Endothelial cell of umbilical vein (primary cell): ENCODE measurements around the gene FUT7. TPM values are rescaled to one million over a fixed set of nuclear protein-coding genes. Genes with fewer than 3 reads are reported as not detected.

Experiments
- BruUV-seq: library from RNA; stranded (reverse); fragments of 400-500 nt; replicated peaks from 2 replicates; lab custom pipeline; 2021; lab: Mats Ljungman, UMichigan
- CTCF ChIA-PET: fragments of 300-600, 350-600 bp; sonication (Branson Sonifier 250); formaldehyde crosslinking; loops from one replicate; lab custom pipeline; 2021; ENCODE audit warnings: antibody characterized with exemption, inconsistent platforms; lab: Charles Lee
- POLR2A ChIA-PET: fragments of 300-600, 350-600 bp; sonication (Branson Sonifier 250); formaldehyde crosslinking; loops from one replicate; lab custom pipeline; 2021; ENCODE audit warnings: antibody characterized with exemption, inconsistent platforms; lab: Charles Lee
- DNase-seq: peaks from one replicate; pipeline ENCODE4 v3.0.0-alpha.2; 2011; ENCODE audit warnings: low read depth, low spot score
- FAIRE-seq: peaks from 2 replicates; lab custom pipeline; 2011; peaks lifted over from hg19 to GRCh38; lab: Jason Lieb, UNC
- H2AFZ ChIP-seq: 2 replicates; pipeline ENCODE4 v1.6.0; 2012; ENCODE audit warnings: low read depth, low read length, control low read depth, inconsistent platforms
- H3K27ac ChIP-seq: 2 replicates; pipeline ENCODE4 v1.5.1; 2011; ENCODE audit warnings: low read depth, mild to moderate bottlenecking, control low read depth, low read length, moderate library complexity; ENCODE audit not compliant: insufficient read depth
- H3K27me3 ChIP-seq, 2 experiments: 2 replicates each; pipeline versions ENCODE4 v1.6.0 to v1.6.1; 2011; ENCODE audit warnings: low read length in 2 of 2, mixed read lengths in 1 of 2; ENCODE audit not compliant: control insufficient read depth in 2 of 2, insufficient read depth in 2 of 2
- H3K36me3 ChIP-seq, 2 experiments: 2 replicates in 1 of 2; 3 replicates in 1 of 2; pipeline ENCODE4 v1.5.1; 2011; ENCODE audit warnings: low read length in 2 of 2, mild to moderate bottlenecking in 1 of 2, moderate library complexity in 1 of 2; ENCODE audit not compliant: control insufficient read depth in 2 of 2, insufficient read depth in 2 of 2; ENCODE audit errors: extremely low read depth in 1 of 2
- H3K4me1 ChIP-seq: 3 replicates; pipeline ENCODE4 v1.5.1; 2011; ENCODE audit warnings: mild to moderate bottlenecking, low read length; ENCODE audit not compliant: control insufficient read depth, insufficient read depth; ENCODE audit errors: extremely low read depth
- H3K4me2 ChIP-seq: 2 replicates; pipeline ENCODE4 v1.6.1; 2011; ENCODE audit warnings: low read length, control low read depth, mixed read lengths; ENCODE audit not compliant: insufficient read depth
- H3K4me3 ChIP-seq, 3 experiments: fragments of 200-600 bp in 1 of 3; sonication (generic), shearing (Covaris generic) in 1 of 3; replicated peaks in 1 of 3; 2 replicates each; pipeline ENCODE4 v1.5.1; 2011 to 2016; ENCODE audit warnings: control low read depth in 3 of 3, low read length in 3 of 3, mild to moderate bottlenecking in 2 of 3, inconsistent platforms in 1 of 3, low read depth in 1 of 3, moderate library complexity in 1 of 3; ENCODE audit not compliant: insufficient read depth in 1 of 3
- H3K79me2 ChIP-seq: 2 replicates; pipeline ENCODE4 v1.6.0; 2012; ENCODE audit warnings: low read length, inconsistent platforms; ENCODE audit not compliant: control insufficient read depth, insufficient read depth
- H3K9ac ChIP-seq: replicated peaks from 2 replicates; pipeline ENCODE3; 2011; ENCODE audit warnings: low read length, control low read depth; ENCODE audit not compliant: insufficient read depth; ENCODE audit errors: extremely low read depth
- H3K9me1 ChIP-seq: replicated peaks from 3 replicates; pipeline ENCODE4 v1.6.0; 2011; ENCODE audit warnings: mild to moderate bottlenecking, low read length; ENCODE audit not compliant: control insufficient read depth, insufficient read depth; ENCODE audit errors: extremely low read depth
- H3K9me3 ChIP-seq: replicated peaks from 2 replicates; pipeline ENCODE4 v1.5.1; 2012; ENCODE audit warnings: low read length, inconsistent platforms; ENCODE audit not compliant: control insufficient read depth, insufficient read depth
- H4K20me1 ChIP-seq: replicated peaks from 2 replicates; pipeline ENCODE3; 2011; ENCODE audit warnings: mild to moderate bottlenecking, low read length; ENCODE audit not compliant: control insufficient read depth, insufficient read depth; ENCODE audit errors: extremely low read depth
- CTCF ChIP-seq, 2 donors: IDR thresholded peaks; 1 replicate in 1 of 2; 2 replicates in 1 of 2; pipeline ENCODE4 v1.5.1; 2011; ENCODE audit warnings: low read length in 2 of 2, mild to moderate bottlenecking in 2 of 2, moderate library complexity in 2 of 2, control low read depth in 1 of 2, inconsistent platforms in 1 of 2, low read depth in 1 of 2; ENCODE audit not compliant: insufficient read depth in 1 of 2; ENCODE audit errors: extremely low read depth in 1 of 2
- EZH2 ChIP-seq: IDR thresholded peaks from 2 replicates; pipeline ENCODE4 v1.6.1; 2012; ENCODE audit warnings: borderline replicate concordance, low read depth, mild to moderate bottlenecking, moderate library complexity, low read length, inconsistent platforms; ENCODE audit not compliant: severe bottlenecking
- FOS ChIP-seq: IDR thresholded peaks from 2 replicates; pipeline ENCODE4 v1.6.1; 2011; ENCODE audit warnings: mild to moderate bottlenecking, low read length, moderate library complexity, borderline replicate concordance; ENCODE audit not compliant: insufficient read depth
- GATA2 ChIP-seq: IDR thresholded peaks from 2 replicates; pipeline ENCODE4 v1.7.0; 2011; ENCODE audit warnings: low read depth, mild to moderate bottlenecking, moderate library complexity, mixed read lengths, low read length; ENCODE audit not compliant: insufficient read length, insufficient read depth
- JUN ChIP-seq: IDR thresholded peaks from 2 replicates; pipeline ENCODE4 v1.6.1; 2011; ENCODE audit warnings: borderline replicate concordance, low read depth; ENCODE audit not compliant: insufficient read length, insufficient read depth
- MAX ChIP-seq: IDR thresholded peaks from 2 replicates; pipeline ENCODE4 v1.6.1; 2011; ENCODE audit not compliant: insufficient read depth, insufficient read length
- POLR2A ChIP-seq: IDR thresholded peaks from 2 replicates; pipeline ENCODE4 v1.6.1; 2012; ENCODE audit warnings: low read depth, mild to moderate bottlenecking, control low read depth, low read length
- POLR2AphosphoS5 ChIP-seq: IDR thresholded peaks from 2 replicates; pipeline ENCODE4 v1.6.1; 2012; ENCODE audit warnings: low read depth, mild to moderate bottlenecking, control low read depth, low read length, moderate library complexity; ENCODE audit not compliant: insufficient read depth
- dilution Hi-C: fragments of 300-500 bp; cut with MboI; formaldehyde crosslinking; loops from one replicate; pipeline ENCODE4 v1.15.0; 2019; ENCODE audit warnings: low sequenced_read_pairs; ENCODE audit not compliant: extremely low pct_ligation_motif_present
- intact Hi-C: fragments of 100-400 bp; cut with micrococcal nuclease; formaldehyde crosslinking; loops from one replicate; pipeline ENCODE4 v1.10.0; 2022
- polyA plus RNA-seq, 4 experiments: library from polyadenylated mRNA; depleted of rRNA in 3 of 4; stranded (reverse) in 3 of 4; unstranded in 1 of 4; fragments of >200 nt; gene quantifications; 2 replicates each; pipeline versions ENCODE4 v1.2.1 to v1.2.3, GENCODE V29; 2011 to 2012; ENCODE audit warnings: missing spikeins in 1 of 4
- total RNA-seq: library from RNA; stranded (reverse); gene quantifications from 2 replicates; pipeline ENCODE4 v1.2.3, GENCODE V29; 2021

FUT7 gene
- total and polyA plus RNA-seq, 2 donors (not counting 3 experiments of a cell fraction or from before 2014, with no cell fraction given): not detected

DNA sequence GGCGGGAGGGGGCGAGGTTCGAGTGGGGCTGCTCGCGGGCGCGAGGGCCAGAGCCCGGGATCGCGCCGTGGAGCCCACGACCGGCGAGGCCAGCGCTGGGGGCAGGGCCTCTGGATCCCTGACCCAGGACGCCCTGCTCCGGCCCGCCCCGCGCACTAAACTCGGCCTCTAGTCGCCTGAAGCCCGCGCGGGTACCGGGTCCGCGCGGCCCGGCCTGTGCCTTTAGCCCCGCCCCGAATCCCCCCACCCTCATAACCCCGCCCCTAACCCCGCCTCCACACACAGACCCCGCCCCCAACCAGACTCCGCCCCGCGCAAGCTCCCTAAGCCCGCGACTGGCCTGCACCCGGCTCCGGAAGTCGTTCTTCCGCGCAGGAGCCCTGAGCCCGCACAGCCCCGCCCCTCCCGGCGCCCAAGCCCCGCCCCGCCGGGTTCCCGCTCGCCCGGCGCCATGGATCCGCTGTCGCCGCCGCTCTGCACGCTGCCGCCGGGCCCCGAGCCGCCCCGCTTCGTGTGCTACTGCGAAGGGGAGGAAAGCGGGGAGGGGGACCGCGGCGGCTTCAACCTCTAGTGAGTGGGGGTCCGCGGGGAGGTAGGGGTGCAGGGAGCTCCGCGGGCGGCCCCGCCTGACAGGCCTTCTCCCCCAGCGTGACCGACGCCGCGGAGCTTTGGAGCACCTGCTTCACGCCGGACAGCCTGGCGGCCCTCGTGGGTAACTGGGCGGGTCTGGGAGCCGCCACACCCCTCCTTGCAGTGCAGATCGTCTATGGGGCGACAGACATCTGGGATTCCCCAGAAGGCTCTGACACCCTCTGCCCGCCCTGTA is 39.7 kb downstream of the FUT7 start, which contains the start of gene PAXX:
TSS of gene PAXX (plus strand) at position 430 of the 826 bp plus-strand sequence. CDS start at position 452, 22 bp downstream.
- dilution Hi-C loops: no loop called here
- peak; percentile 73 for FAIRE-seq
- peak; percentile 80 for DNase-seq
- intact Hi-C loops: loop anchor here (1.0 to 5.0 kb wide), 2 partner anchors 14 to 45 kb away; partner anchors contain the start of gene C8G
- Histone ChIP-seq H3K4me1 (peaks cover 18% of the 10 kb centered on the region), H3K27me3 (no peaks in the 10 kb centered on the region), H3K4me3 (peak within 1 kb of the TSS; percentile 47 to 56 (median 54)), H3K9me1 (no peaks in the 10 kb centered on the region), H4K20me1 (no peaks in the 10 kb centered on the region), H3K36me3 (no peaks in the 10 kb centered on the region), H3K27ac (peak within 1 kb of the TSS; percentile 25), H3K9me3 (no peaks in the 10 kb centered on the region), H3K4me2 (peak within 1 kb of the TSS; percentile 86), H3K79me2 (peaks cover 9% of the 10 kb centered on the region), H3K9ac (peak within 1 kb of the TSS; percentile 30), H2AFZ (peak within 1 kb of the TSS; percentile 52)
- POLR2A ChIA-PET: interaction anchor here (0.6 to 1.0 kb wide), 4 partner anchors 14 to 624 kb away, joined by 3 to 8 read pairs (median 3); no protein-coding TSS in a partner anchor
- TF ChIP-seq POLR2A (no peak), POLR2AphosphoS5 (peak; percentile 68)
- BruUV-seq: TSS peak; percentile 70
- CTCF ChIA-PET: interaction anchor here (0.9 to 1.8 kb wide), 10 partner anchors 10 to 150 kb away, joined by 3 to 6 read pairs (median 4); partner anchors contain the start of genes AJM1, FBXW5, FUT7 and LCNL1

- no peak overlapping the region for H3K4me3 ChIP-seq
- no peaks in the 10 kb centered on the region for H3K9me3 ChIP-seq
- intact Hi-C loops (loop anchor here (5.0 kb wide), 1 partner anchor 43 kb away; the partner anchor contains the start of gene C8G), dilution Hi-C loops (no loop called here)
- ChIA-PET POLR2A (no interaction called here), CTCF (no interaction called here)
- no peak for FAIRE-seq
- no peaks in the 10 kb centered on the region for H3K36me3 ChIP-seq
- H3K27ac ChIP-seq: no peak overlapping the region
- BruUV-seq: no TSS peak
- H3K9ac ChIP-seq: no peak overlapping the region
- no peak overlapping the region for H3K4me2 ChIP-seq
- no peak overlapping the region for H2AFZ ChIP-seq
- TF ChIP-seq FOS (no peak), MAX (no peak), CTCF (IDR thresholded peaks at IDR 0.05; ENCODE audit: extremely low read depth in 1 of 2, insufficient read depth in 1 of 2, low read depth in 1 of 2, low read length in 2 of 2) (no peak), EZH2 (no peak), GATA2 (no peak), POLR2A (no peak), JUN (no peak)
- H3K4me1 ChIP-seq: peaks cover 7% of the 10 kb centered on the region
- no peaks in the 10 kb centered on the region for H3K9me1 ChIP-seq
- peaks cover 9% of the 10 kb centered on the region for H3K79me2 ChIP-seq
- peaks cover 0 to 4% of the 10 kb centered on the region in 2 experiments for H3K27me3 ChIP-seq
- no peak for DNase-seq
- H4K20me1 ChIP-seq: no peaks in the 10 kb centered on the region
These were observed 41.5 kb downstream of the FUT7 start for GRCh38 chr9:136990242-136990911.
